Measurements from ENCODE around the gene CHD2. TPM values are rescaled to one million over a fixed set of nuclear protein-coding genes. Genes with fewer than 3 reads are reported as not detected.

Gene CHD2
- total and polyA plus RNA-seq, 2 donors (not counting 3 experiments of a cell fraction or from before 2014, with no cell fraction given): 53.8 to 97.9 TPM

- no peaks in the 10 kb centered on the region for H3K9me1 ChIP-seq (replicated peaks; ENCODE audit: control insufficient read depth, extremely low read depth, insufficient read depth, low read length)
- dilution Hi-C loops (cut with MboI; ENCODE audit: extremely low pct_ligation_motif_present, low sequenced_read_pairs): no loop called here
- TF ChIP-seq EZH2 (IDR thresholded peaks at IDR 0.05; ENCODE audit: borderline replicate concordance, low read depth, low read length, severe bottlenecking) (no peak), FOS (IDR thresholded peaks at IDR 0.05; ENCODE audit: borderline replicate concordance, insufficient read depth, low read length) (peak; percentile 43), JUN (IDR thresholded peaks at IDR 0.05; ENCODE audit: borderline replicate concordance, insufficient read depth, insufficient read length, low read depth) (peak; percentile 77), MYC (IDR thresholded peaks at IDR 0.05; ENCODE audit: low read depth, low read length) (no peak)
- DNase-seq (ENCODE audit: low read depth, low spot score): peak; percentile 36
- POLR2A ChIA-PET: no interaction called here
- no peak overlapping the region for H3K9ac ChIP-seq (replicated peaks; ENCODE audit: extremely low read depth, insufficient read depth, low read length)
- H3K27ac ChIP-seq (ENCODE audit: insufficient read depth, low read depth, low read length): peak overlapping the region; percentile 58
- H3K4me1 ChIP-seq (ENCODE audit: control insufficient read depth, extremely low read depth, insufficient read depth, low read length): peaks cover 20% of the 10 kb centered on the region
- intact Hi-C loops (cut with micrococcal nuclease): loop anchor here (2.0 kb wide), 1 partner anchor 13 kb away; no protein-coding TSS in a partner anchor
- no peak overlapping the region for H2AFZ ChIP-seq (ENCODE audit: low read depth, low read length)
- peaks cover 30% of the 10 kb centered on the region for H3K79me2 ChIP-seq (ENCODE audit: control insufficient read depth, insufficient read depth, low read length)
- peak; percentile 75 for FAIRE-seq
- no peaks in the 10 kb centered on the region for H3K27me3 ChIP-seq (ENCODE audit: control insufficient read depth in 2 of 2, insufficient read depth in 2 of 2, low read length in 2 of 2)
- CTCF ChIA-PET: interaction anchor here (1.6 to 2.3 kb wide), 3 partner anchors 44 to 184 kb away, joined by 5 to 12 read pairs (median 5); no protein-coding TSS in a partner anchor
- H3K4me3 ChIP-seq (replicated peaks in 1 of 3; ENCODE audit: insufficient read depth in 1 of 3, low read depth in 1 of 3, low read length in 3 of 3): no peak overlapping the region
- H3K4me2 ChIP-seq (ENCODE audit: insufficient read depth, low read length): no peak overlapping the region
- H4K20me1 ChIP-seq (replicated peaks; ENCODE audit: control insufficient read depth, extremely low read depth, insufficient read depth, low read length): no peaks in the 10 kb centered on the region
- H3K36me3 ChIP-seq (ENCODE audit: control insufficient read depth in 2 of 2, extremely low read depth in 1 of 2, insufficient read depth in 2 of 2, low read length in 2 of 2): peaks cover 43 to 54% of the 10 kb centered on the region in 2 experiments
- BruUV-seq (replicated peaks): no TSS peak
- H3K9me3 ChIP-seq (replicated peaks; ENCODE audit: control insufficient read depth, insufficient read depth, low read length): no peaks in the 10 kb centered on the region
These were observed 81.2 kb downstream of the CHD2 start for GRCh38 chr15:92981333-92981732.

GRCh38 chr15:92984161-92984560 lies 84.0 kb downstream of the CHD2 start:
- FAIRE-seq (no peak), DNase-seq (ENCODE audit: low read depth, low spot score) (no peak)
- Histone ChIP-seq H3K9me1 (replicated peaks; ENCODE audit: control insufficient read depth, extremely low read depth, insufficient read depth, low read length) (no peaks in the 10 kb centered on the region), H3K36me3 (ENCODE audit: control insufficient read depth in 2 of 2, extremely low read depth in 1 of 2, insufficient read depth in 2 of 2, low read length in 2 of 2) (peaks cover 34 to 47% of the 10 kb centered on the region in 2 experiments), H3K9me3 (replicated peaks; ENCODE audit: control insufficient read depth, insufficient read depth, low read length) (no peaks in the 10 kb centered on the region), H3K27me3 (ENCODE audit: control insufficient read depth in 2 of 2, insufficient read depth in 2 of 2, low read length in 2 of 2) (no peaks in the 10 kb centered on the region), H3K4me1 (ENCODE audit: control insufficient read depth, extremely low read depth, insufficient read depth, low read length) (peaks cover 20% of the 10 kb centered on the region), H3K79me2 (ENCODE audit: control insufficient read depth, insufficient read depth, low read length) (peaks cover 38% of the 10 kb centered on the region), H4K20me1 (replicated peaks; ENCODE audit: control insufficient read depth, extremely low read depth, insufficient read depth, low read length) (no peaks in the 10 kb centered on the region), H3K27ac (ENCODE audit: insufficient read depth, low read depth, low read length) (no peak overlapping the region), H2AFZ (ENCODE audit: low read depth, low read length) (no peak overlapping the region), H3K9ac (replicated peaks; ENCODE audit: extremely low read depth, insufficient read depth, low read length) (no peak overlapping the region), H3K4me2 (ENCODE audit: insufficient read depth, low read length) (no peak overlapping the region), H3K4me3 (replicated peaks in 1 of 3; ENCODE audit: insufficient read depth in 1 of 3, low read depth in 1 of 3, low read length in 3 of 3) (no peak overlapping the region)
- ChIA-PET POLR2A (interaction anchor here (1.3 kb wide), 1 partner anchor 10 kb away, joined by 3 read pairs; no protein-coding TSS in a partner anchor), CTCF (interaction anchor here (0.8 to 1.6 kb wide), 6 partner anchors 9 to 188 kb away, joined by 3 to 6 read pairs (median 3); partner anchors contain the start of gene CHD2)
- TF ChIP-seq CTCF (IDR thresholded peaks at IDR 0.05; ENCODE audit: extremely low read depth in 1 of 2, insufficient read depth in 1 of 2, low read depth in 1 of 2, low read length in 2 of 2) (no peak), EZH2 (IDR thresholded peaks at IDR 0.05; ENCODE audit: borderline replicate concordance, low read depth, low read length, severe bottlenecking) (no peak), POLR2A (IDR thresholded peaks at IDR 0.05; ENCODE audit: low read depth, low read length) (no peak), FOS (IDR thresholded peaks at IDR 0.05; ENCODE audit: borderline replicate concordance, insufficient read depth, low read length) (no peak), MAX (IDR thresholded peaks at IDR 0.05; ENCODE audit: insufficient read depth, insufficient read length) (no peak), MYC (IDR thresholded peaks at IDR 0.05; ENCODE audit: low read depth, low read length) (no peak), GATA2 (IDR thresholded peaks at IDR 0.05; ENCODE audit: insufficient read depth, insufficient read length, low read depth, low read length) (no peak)
- BruUV-seq (replicated peaks): no TSS peak
- intact Hi-C loops (cut with micrococcal nuclease): no loop called here
- dilution Hi-C loops (cut with MboI; ENCODE audit: extremely low pct_ligation_motif_present, low sequenced_read_pairs): no loop called here
